Measurements from ENCODE around the gene KCTD8. TPM values are rescaled to one million over a fixed set of nuclear protein-coding genes. Genes with fewer than 3 reads are reported as not detected.
A peak's percentile ranks its signal among the peaks of the same experiment; 100 is the strongest.

KCTD8 gene
- total RNA-seq, 1 experiment from 2014 or later, result not detected

- no peak for TF ChIP-seq SIN3A (IDR thresholded peaks at IDR 0.05; ENCODE audit: borderline replicate concordance, insufficient read depth, low read depth, low read length)
- TF ChIP-seq TCF7L2 (IDR thresholded peaks at IDR 0.05; ENCODE audit: low read depth, low read length), result no peak
- TF ChIP-seq CTCF (IDR thresholded peaks at IDR 0.05), result no peak
- no peak for TF ChIP-seq POLR2AphosphoS5 (IDR thresholded peaks at IDR 0.05; ENCODE audit: low read depth, low read length)
- no peak for TF ChIP-seq REST (IDR thresholded peaks at IDR 0.05; ENCODE audit: insufficient read depth in 1 of 2, low read depth in 2 of 2, low read length in 1 of 2)
- no TSS peak for BruUV-seq (replicated peaks)
- no peaks in the 10 kb centered on the region for H3K27me3 ChIP-seq (ENCODE audit: control insufficient read depth, insufficient read depth, low read length)
- intact Hi-C loops (cut with micrococcal nuclease; ENCODE audit: unreplicated experiment), result no loop called here
- no peaks in the 10 kb centered on the region for H3K9me3 ChIP-seq (ENCODE audit: control insufficient read depth, insufficient read depth, low read depth, low read length)
- no peak for ATAC-seq
- H3K4me3 ChIP-seq (ENCODE audit: low read depth in 2 of 2, low read length in 2 of 2), result no peak overlapping the region
- in situ Hi-C loops (cut with HindIII; ENCODE audit: low pct_unique_long_range_greater_than_20kb, low sequenced_read_pairs), result no loop called here
- no peaks in the 10 kb centered on the region for H3K36me3 ChIP-seq (ENCODE audit: control insufficient read depth, insufficient read depth, low read length)
- CTCF ChIA-PET, result no interaction called here
- H3K27ac ChIP-seq (ENCODE audit: low read length), result no peak overlapping the region
- DNase-seq (ENCODE audit: low read depth, low spot score), result no peak
- POLR2A ChIA-PET, result no interaction called here
- no peaks in the 10 kb centered on the region for H3K4me1 ChIP-seq (ENCODE audit: control insufficient read depth, insufficient read depth, low read length)
Measured at GRCh38 chr4:44434247-44434646, 14.4 kb downstream of the KCTD8 start.

- DNase-seq (ENCODE audit: low read depth, low spot score), result no peak
- intact Hi-C loops (cut with micrococcal nuclease; ENCODE audit: unreplicated experiment), result loop anchor here (10.0 kb wide), 1 partner anchor 651 kb away; no protein-coding TSS in a partner anchor
- in situ Hi-C loops (cut with HindIII; ENCODE audit: low pct_unique_long_range_greater_than_20kb, low sequenced_read_pairs), result no loop called here
- CTCF ChIA-PET, result no interaction called here
- Histone ChIP-seq H3K36me3 (ENCODE audit: control insufficient read depth, insufficient read depth, low read length) (no peaks in the 10 kb centered on the region), H3K27me3 (ENCODE audit: control insufficient read depth, insufficient read depth, low read length) (no peaks in the 10 kb centered on the region), H3K27ac (ENCODE audit: low read length) (no peak overlapping the region), H3K4me3 (ENCODE audit: low read depth in 2 of 2, low read length in 2 of 2) (no peak overlapping the region), H3K4me1 (ENCODE audit: control insufficient read depth, insufficient read depth, low read length) (no peaks in the 10 kb centered on the region), H3K9me3 (ENCODE audit: control insufficient read depth, insufficient read depth, low read depth, low read length) (no peaks in the 10 kb centered on the region)
- ATAC-seq, result no peak
- no TSS peak for BruUV-seq (replicated peaks)
- POLR2A ChIA-PET, result no interaction called here
- TF ChIP-seq REST (IDR thresholded peaks at IDR 0.05; ENCODE audit: insufficient read depth in 1 of 2, low read depth in 2 of 2, low read length in 1 of 2) (no peak), CTCF (IDR thresholded peaks at IDR 0.05) (peak; percentile 55), SIN3A (IDR thresholded peaks at IDR 0.05; ENCODE audit: borderline replicate concordance, insufficient read depth, low read depth, low read length) (no peak), TCF7L2 (IDR thresholded peaks at IDR 0.05; ENCODE audit: low read depth, low read length) (no peak), POLR2AphosphoS5 (IDR thresholded peaks at IDR 0.05; ENCODE audit: low read depth, low read length) (no peak)
Measured at GRCh38 chr4:44425614-44426208, 22.9 kb downstream of the KCTD8 start.
